SW480 (cell line): ENCODE data around the gene NOTO.

ENCODE experiments used
- DNase-seq: peaks from one replicate; pipeline ENCODE4 v3.0.0-alpha.2; 2016; ENCODE audit warnings: low spot score

The NOTO gene

DNA sequence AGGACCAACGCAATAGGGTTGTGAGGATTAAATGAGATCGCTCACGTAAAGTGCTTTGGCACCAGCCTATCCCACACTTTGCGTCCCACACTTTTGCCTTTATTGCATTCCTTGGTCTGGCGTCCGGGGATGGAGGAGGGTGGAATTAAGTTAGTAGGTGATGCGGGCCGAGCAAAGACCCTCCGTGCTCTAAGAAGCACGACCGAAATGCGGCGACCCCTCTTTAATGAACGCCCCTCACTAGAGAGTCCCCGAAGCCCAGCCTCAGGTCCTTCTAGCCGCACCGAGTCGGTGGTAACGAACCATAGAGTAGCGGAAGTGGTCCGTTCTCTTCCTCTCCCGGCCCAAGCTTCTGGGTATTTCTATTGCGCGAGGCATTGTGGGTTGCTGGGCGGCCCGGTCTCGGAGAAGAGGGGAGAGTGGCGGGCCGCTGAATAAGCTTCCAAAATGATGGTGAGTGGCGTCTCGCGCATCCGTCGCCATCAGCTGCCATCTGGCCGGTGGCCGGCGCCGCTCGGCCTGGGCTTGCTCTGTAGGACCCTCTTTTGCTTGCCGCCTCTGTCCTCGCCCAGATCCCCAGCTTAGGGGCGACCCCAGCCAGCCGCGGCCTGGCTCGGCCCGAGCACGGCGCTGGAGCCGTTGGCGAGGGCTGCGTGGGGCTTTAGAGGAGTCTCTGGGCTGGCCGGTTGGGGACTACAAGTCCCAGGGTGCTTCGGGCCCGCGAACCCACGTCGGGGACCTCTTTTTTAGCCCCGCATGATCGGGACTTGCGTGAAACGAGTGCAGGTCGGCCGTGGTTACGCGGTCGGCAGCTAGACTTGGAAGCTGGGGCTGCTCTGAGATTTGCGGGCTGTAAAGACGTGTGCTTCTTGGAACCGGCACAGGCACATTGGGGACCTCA lies 31.8 kb downstream of the NOTO start, which contains the start of gene CCT7:
Gene CCT7, plus strand, starts transcription at position 377 of the 901 bp plus-strand sequence. Its CDS starts 71 bp downstream, at position 448.
- DNase-seq = peak; percentile 100

DNA sequence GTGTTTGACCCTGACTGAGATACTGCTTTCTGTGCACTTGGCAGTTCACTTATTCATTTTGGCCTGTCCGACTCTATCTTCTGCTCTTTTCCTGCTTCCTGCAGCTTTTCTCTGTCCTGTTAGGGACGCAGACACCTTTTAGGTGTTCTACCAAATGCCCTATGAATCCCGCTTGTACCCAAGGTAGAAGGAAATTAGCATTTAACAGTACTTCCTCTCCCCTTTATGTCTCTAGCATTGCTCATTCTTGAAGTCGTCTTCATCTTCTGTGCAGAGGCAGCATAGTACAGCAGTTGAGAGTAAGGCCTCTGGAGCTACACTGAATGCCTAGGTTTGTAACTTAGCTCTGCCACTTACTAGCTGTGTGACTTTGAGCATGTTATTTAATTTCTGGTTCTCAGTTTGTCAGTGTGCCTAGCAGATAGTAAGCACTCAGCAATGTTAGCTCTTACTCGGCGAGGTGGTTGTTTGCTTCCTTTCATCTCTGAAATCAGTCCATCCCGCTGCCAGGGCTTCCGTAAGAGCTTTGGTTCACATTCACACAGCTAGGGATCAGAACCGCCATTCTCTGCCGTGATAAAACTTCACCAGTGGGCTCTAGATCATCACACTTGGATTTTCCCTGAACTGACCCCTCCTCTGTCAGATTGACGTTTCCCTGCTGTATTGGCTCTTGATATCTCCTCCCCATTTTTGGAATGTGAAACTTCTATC lies 33.1 kb downstream of the NOTO start:
- DNase-seq = no peak

- no peak for DNase-seq
Measured at GRCh38 chr2:73237168-73237567, 34.8 kb downstream of the NOTO start.

DNA sequence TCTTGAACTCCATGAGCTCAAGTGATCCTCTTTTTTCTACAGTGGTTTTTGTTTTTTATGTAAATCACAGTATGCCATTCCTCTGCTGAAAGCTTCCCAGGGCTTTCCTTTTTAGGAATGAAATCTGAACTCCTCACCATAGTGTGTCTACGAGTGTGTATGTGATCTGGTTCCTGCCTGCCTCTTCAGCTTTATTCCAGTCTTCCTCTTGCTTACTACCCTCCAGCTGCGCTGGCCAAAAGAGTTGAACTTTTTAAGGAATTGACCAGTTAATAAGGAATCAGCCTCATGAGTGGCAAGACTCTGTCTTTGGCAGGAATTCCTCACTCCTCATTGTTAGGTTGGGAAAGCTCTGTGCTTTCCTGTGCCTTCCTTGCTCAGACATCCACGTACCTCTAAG lies 35.8 kb downstream of the NOTO start:
- DNase-seq = no peak

DNA sequence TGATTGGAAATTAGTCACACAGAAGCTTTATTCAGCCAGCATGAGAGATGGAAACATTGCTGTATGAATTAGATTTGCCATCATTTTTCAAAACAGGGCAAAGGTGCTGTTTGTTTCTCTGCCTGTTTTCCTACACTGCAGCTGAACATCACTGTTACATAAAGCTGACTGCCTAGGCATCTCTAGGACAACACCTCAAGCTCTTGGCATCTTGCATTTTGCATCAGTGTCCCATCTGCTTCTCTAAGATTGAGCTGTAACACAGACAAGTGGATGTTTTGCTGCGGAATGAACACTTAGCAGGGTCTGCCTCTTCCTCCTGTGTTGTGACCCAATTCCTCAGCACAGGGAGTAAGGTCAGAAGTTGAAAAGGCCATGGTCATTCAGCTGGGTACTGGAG lies 36.6 kb downstream of the NOTO start:
- no peak for DNase-seq

DNA sequence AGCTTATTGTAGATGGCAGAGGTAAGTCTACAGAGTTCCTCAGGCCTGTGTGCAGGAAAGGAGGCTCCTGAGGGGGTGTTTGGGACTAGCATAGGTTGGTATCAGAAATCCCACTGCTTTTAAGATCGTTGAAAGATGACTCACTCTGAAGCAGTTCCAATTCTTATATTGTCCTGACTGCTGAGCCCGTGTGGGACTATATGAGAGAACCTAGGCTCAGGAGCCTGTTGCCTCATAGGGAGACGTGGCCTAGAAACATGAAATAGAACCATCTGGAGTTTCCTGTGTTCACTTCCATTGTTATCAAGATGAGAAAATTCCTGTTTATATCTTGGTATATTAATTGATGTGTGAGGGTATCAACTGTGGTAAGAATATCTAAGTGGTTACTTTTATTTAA lies 37.4 kb downstream of the NOTO start:
- no peak for DNase-seq

DNA sequence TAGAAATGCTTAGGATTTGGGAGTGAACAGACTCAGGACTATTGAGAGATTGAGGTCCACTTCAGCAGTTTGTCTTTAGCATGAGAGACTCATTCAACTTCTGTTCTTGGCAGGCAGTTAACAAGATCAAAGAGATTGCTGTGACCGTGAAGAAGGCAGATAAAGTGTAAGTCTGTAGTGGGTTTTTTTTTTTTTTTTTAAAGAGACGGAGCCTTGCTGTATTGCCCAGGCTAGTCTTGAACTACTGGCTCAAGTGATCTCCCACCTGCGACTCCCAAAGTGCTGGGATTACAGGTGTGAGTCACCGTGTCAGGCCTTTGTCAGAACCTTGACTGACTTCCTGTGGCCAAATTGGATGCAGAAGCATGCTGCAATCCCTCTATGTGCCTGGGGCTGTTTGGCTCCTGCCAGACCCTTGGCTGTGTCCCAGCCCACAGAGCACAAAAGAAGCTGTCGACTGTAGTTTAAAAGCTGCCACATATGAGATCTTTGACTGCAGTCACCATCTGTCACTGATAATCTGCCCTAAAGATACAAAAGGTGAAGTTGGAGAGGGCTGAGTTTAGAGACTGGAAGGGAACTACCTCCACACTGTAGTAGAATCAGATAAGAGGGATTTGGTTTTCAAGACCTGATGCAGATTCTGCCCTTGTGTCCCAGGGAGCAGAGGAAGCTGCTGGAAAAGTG lies 41.7 kb downstream of the NOTO start:
- DNase-seq = no peak

DNA sequence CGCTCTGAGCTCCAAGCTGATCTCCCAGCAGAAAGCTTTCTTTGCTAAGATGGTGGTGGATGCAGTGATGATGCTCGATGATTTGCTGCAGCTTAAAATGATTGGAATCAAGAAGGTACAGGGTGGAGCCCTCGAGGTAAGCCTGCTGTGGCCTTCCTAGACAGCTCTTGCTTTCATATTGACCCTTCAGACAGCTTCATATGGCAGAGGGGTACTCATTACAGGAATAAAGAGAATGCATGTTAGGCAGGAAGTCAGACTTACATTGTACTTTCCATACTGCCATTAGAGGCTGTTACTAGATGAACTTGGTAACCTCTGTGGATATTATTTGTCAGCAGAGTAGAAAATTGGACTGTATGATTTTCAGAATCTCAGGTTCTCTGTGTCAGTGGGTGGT lies 42.2 kb downstream of the NOTO start:
- no peak for DNase-seq

GRCh38 chr2:73246850-73247249 lies 44.5 kb downstream of the NOTO start:
- DNase-seq = no peak

DNA sequence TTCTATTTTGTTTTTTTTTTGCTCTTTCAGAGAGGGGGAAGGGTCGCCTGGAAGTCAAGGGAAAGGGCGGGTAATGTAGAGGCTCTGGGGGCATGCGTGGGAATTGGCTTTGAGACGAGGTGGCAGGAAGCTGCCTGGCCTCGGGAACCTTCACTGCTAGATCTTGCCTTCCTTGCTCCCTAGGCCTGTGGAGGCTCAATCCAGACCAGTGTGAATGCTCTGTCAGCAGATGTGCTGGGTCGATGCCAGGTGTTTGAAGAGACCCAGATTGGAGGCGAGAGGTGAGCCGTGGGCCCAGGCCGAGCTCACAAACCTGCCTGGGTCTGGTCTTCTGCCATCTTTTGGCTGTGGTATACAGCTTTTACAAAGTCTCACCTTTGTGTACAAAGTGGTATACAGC lies 47.3 kb downstream of the NOTO start:
- no peak for DNase-seq

- DNase-seq = no peak
Measured at GRCh38 chr2:73250872-73251846, 48.8 kb downstream of the NOTO start.

DNA sequence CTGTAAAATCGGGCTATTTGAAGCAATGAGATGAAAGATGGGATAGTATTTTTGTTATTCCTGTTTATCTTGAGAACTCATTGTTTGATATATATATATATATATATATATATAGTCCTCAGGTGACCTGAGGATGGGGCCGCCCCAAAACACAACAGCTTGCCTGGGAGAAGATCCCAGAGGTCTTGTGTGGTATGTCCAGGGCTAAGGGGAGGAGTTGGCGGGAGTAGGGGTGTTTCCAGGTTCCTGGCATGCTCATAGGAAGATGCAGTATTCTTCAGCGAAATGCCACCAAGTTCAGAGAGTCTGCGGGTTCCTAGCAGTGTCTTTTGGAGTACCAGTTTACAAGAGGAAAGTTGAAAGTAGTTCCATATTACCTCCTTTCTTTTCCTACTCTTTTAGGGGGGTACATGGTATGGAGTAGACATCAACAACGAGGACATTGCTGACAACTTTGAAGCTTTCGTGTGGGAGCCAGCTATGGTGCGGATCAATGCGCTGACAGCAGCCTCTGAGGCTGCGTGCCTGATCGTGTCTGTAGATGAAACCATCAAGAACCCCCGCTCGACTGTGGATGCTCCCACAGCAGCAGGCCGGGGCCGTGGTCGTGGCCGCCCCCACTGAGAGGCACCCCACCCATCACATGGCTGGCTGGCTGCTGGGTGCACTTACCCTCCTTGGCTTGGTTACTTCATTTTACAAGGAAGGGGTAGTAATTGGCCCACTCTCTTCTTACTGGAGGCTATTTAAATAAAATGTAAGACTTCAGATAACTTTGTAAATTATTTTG lies 50.1 kb downstream of the NOTO start:
- no peak for DNase-seq

GRCh38 chr2:73253400-73253799 lies 51.0 kb downstream of the NOTO start:
- DNase-seq = no peak

GRCh38 chr2:73253901-73254300 lies 51.5 kb downstream of the NOTO start:
- DNase-seq = no peak

- no peak for DNase-seq
Measured at GRCh38 chr2:73254343-73255006, 52.1 kb downstream of the NOTO start.

GRCh38 chr2:73255007-73255644 lies 52.8 kb downstream of the NOTO start:
- DNase-seq = no peak

- no peak for DNase-seq
Measured at GRCh38 chr2:73255907-73256617, 53.7 kb downstream of the NOTO start.

GRCh38 chr2:73256618-73256922 lies 54.2 kb downstream of the NOTO start:
- DNase-seq = no peak

DNA sequence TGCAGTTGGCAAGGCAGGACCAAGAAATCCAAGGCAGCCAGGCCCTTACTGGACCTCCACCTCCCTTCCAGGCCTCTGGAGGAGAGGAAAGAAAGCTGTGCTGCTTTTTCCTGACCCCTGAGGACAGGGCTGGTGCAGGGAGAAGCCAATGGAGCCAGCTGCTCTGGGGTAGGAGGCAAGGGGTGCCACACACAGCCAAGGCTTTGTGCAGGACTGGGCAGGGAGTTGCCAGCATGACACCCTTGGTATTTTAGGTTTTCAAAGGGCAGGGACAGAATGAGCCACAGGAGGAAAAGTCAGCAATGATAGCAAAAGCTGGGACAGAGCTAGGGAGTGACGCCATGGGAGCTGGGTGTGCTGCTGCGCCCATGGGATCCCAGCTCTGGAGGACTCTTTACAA lies 54.6 kb downstream of the NOTO start:
- no peak for DNase-seq
